HFFc6 (cell line): Measurements from ENCODE around the gene ANTXR1. TPM values are rescaled to one million over a fixed set of nuclear protein-coding genes. Genes with fewer than 3 reads are reported as not detected.

ENCODE experiments used
- DNase-seq: peaks from one replicate; pipeline ENCODE4 v3.0.0-alpha.2; 2018
- H3K27ac Mint-ChIP-seq: 2 replicates; pipeline ENCODE4 v1.8.0; 2020; ENCODE audit warnings: mild to moderate bottlenecking, mixed read lengths
- H3K27me3 Mint-ChIP-seq: 2 replicates; pipeline ENCODE4 v1.8.0; 2021; ENCODE audit warnings: mild to moderate bottlenecking, moderate library complexity, mixed read lengths; ENCODE audit not compliant: insufficient read depth
- H3K36me3 Mint-ChIP-seq: 2 replicates; pipeline ENCODE4 v1.8.0; 2021; ENCODE audit warnings: low read depth, mixed read lengths
- H3K4me1 Mint-ChIP-seq: 2 replicates; pipeline ENCODE4 v1.8.0; 2020; ENCODE audit warnings: low read depth, mixed read lengths
- H3K4me3 Mint-ChIP-seq: 2 replicates; pipeline ENCODE4 v1.8.0; 2020; ENCODE audit warnings: mild to moderate bottlenecking, moderate library complexity, mixed read lengths
- H3K9me3 Mint-ChIP-seq: 2 replicates; pipeline ENCODE4 v1.8.0; 2020; ENCODE audit warnings: mild to moderate bottlenecking, mixed read lengths
- total RNA-seq, 6 experiments: library from RNA; stranded (reverse); fragmentation: NEBNext Ultra II Directional; extraction: Animal tissue kit (Norgen Biotek cat#: 25700); gene quantifications; 2 replicates in 1 of 6; 3 replicates in 5 of 6; pipeline ENCODE4 v1.2.3, GENCODE V29; 2021
- TF ChIP-seq, protein P1 (sequence below): fragments of 200-600 bp; sonication (generic); IDR thresholded peaks from 2 replicates; pipeline ENCODE4 v1.5.0; 2021; ENCODE audit warnings: antibody characterized with exemption, mild to moderate bottlenecking

The ANTXR1 gene
- total RNA-seq, 6 experiments from 2014 or later = 98.0 to 137 (median 124) TPM

DNA sequence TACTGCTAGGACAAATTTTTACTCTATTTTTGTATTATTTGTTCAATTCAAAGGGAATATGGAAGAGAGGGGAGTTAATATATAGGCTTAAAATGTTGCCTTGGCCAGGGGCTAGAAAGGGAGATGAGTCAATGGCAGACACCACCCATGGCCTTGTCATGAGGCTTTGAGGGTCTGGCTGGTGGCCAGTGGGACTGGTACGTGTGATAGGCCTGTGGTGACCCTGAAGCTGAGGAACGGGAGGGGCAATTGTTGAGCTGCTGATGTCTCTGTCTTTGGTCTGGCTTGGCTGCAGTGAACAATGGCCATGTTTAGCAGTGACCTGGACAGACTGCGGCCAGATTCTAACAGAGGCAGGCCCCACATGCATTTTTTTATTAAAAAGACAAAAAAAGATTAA, 20.0 kb upstream of the ANTXR1 start:
- no peak for DNase-seq
- H3K4me3 Mint-ChIP-seq = no peak overlapping the region
- no peaks in the 10 kb centered on the region for H3K36me3 Mint-ChIP-seq
- peaks cover 3% of the 10 kb centered on the region; the same call in 1 of the 2 replicates for H3K27me3 Mint-ChIP-seq
- H3K4me1 Mint-ChIP-seq = peaks cover 25% of the 10 kb centered on the region
- TF ChIP-seq, protein P1, sequence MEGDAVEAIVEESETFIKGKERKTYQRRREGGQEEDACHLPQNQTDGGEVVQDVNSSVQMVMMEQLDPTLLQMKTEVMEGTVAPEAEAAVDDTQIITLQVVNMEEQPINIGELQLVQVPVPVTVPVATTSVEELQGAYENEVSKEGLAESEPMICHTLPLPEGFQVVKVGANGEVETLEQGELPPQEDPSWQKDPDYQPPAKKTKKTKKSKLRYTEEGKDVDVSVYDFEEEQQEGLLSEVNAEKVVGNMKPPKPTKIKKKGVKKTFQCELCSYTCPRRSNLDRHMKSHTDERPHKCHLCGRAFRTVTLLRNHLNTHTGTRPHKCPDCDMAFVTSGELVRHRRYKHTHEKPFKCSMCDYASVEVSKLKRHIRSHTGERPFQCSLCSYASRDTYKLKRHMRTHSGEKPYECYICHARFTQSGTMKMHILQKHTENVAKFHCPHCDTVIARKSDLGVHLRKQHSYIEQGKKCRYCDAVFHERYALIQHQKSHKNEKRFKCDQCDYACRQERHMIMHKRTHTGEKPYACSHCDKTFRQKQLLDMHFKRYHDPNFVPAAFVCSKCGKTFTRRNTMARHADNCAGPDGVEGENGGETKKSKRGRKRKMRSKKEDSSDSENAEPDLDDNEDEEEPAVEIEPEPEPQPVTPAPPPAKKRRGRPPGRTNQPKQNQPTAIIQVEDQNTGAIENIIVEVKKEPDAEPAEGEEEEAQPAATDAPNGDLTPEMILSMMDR = no peak
- no peaks in the 10 kb centered on the region for H3K9me3 Mint-ChIP-seq
- no peak overlapping the region for H3K27ac Mint-ChIP-seq

DNA sequence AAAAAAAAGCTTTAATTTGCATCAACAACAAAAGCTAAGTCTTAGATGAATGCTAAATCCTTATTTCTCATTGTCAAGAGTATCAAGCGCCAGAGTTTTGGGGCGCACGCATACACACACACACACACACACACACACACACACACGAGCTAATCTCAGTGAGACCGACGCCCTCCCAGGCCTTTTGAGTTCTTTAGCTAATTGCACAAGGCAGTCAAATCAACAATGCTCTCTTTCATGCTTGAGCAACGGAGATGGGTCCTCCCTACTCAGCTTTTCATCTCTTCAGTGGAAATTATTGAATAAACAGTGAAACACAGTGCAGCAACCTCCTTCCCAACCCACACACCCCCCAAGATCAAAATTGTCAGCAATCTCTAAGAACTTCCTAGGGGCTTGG, 19.3 kb upstream of the ANTXR1 start:
- no peak for DNase-seq
- peaks cover 6% of the 10 kb centered on the region; the same call in 1 of the 2 replicates for H3K27me3 Mint-ChIP-seq
- TF ChIP-seq, protein P1 = no peak
- H3K36me3 Mint-ChIP-seq = no peaks in the 10 kb centered on the region
- no peak overlapping the region for H3K27ac Mint-ChIP-seq
- H3K9me3 Mint-ChIP-seq = no peaks in the 10 kb centered on the region
- no peak overlapping the region for H3K4me3 Mint-ChIP-seq
- H3K4me1 Mint-ChIP-seq = peaks cover 25% of the 10 kb centered on the region

DNA sequence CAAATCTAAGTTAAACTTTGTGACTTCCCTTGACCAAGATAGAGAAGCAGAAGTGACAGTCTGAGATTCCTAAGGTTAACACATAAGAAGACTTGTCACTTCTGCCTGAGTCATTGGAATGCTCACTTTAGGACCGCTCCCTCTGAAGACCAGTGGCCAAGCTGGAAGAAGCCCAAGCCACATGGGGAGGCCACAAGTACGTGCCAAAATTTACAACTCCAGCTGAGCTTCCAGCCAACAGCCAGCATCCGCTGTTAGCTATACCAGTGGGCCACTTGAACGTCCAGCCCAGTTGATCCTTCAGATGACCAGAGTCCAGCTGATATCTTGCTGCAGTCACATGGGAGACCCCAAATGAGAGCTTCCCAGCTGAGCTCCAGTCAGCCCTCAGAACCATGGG, 18.1 kb upstream of the ANTXR1 start:
- peaks cover 9% of the 10 kb centered on the region for H3K27me3 Mint-ChIP-seq

DNA sequence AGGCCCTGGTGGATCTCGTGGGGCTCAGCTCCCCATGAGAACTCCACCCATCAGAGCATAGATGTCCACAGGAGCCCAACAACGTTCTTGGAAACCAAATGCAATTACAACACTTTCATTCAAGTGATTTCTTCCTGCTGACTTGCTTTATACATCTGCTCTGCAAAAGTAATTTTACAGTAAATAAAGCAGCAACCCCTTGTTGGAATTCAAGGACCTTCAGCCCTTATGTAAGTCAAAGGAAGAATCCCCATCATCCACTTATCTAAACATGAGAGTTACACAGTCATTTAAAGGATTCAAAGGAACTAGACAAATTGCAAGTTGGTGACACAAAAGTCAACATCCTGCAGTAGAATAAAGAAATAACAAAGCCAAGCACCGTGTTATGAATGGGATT, 17.1 kb upstream of the ANTXR1 start:
- H3K27me3 Mint-ChIP-seq = peaks cover 9% of the 10 kb centered on the region
- TF ChIP-seq, protein P1 = no peak

More for the DNA sequence above, 18.1 kb upstream of the ANTXR1 start:
- Mint-ChIP-seq H3K9me3 (no peaks in the 10 kb centered on the region), H3K27ac (no peak overlapping the region), H3K36me3 (no peaks in the 10 kb centered on the region), H3K4me3 (no peak overlapping the region), H3K4me1 (peaks cover 25% of the 10 kb centered on the region)
- peak; percentile 45 for DNase-seq
- TF ChIP-seq, protein P1 = no peak

DNA sequence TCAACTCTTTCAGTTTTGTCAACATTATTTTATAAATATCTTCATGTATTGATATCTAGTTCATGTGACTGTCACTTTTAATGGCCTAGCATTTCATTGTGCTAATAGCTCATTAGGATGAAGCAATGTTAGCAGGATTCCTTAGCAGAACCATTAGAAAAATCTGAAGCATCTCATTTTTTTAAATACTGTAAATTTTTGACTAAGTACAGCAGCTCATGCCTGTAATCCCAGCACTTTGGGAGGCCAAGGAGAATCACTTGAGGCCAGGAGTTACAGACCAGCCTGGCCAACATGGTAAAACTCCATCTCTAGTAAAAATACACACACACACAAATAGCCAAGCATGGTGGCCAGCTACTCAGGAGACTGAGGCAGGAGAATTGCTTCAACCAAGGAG, 15.6 kb upstream of the ANTXR1 start:
- no peak for DNase-seq
- H3K27me3 Mint-ChIP-seq = peaks cover 10% of the 10 kb centered on the region
- H3K36me3 Mint-ChIP-seq = peaks cover 12% of the 10 kb centered on the region
- TF ChIP-seq, protein P1 = no peak
- no peak overlapping the region for H3K27ac Mint-ChIP-seq
- peaks cover 25% of the 10 kb centered on the region for H3K4me1 Mint-ChIP-seq
- no peak overlapping the region for H3K4me3 Mint-ChIP-seq
- H3K9me3 Mint-ChIP-seq = peaks cover 24% of the 10 kb centered on the region

More for the DNA sequence above, 17.1 kb upstream of the ANTXR1 start:
- Mint-ChIP-seq H3K4me1 (peaks cover 25% of the 10 kb centered on the region), H3K36me3 (no peaks in the 10 kb centered on the region), H3K27ac (no peak overlapping the region; the same call in 1 of the 2 replicates), H3K4me3 (no peak overlapping the region), H3K9me3 (peaks cover 9% of the 10 kb centered on the region; the same call in 1 of the 2 replicates)
- no peak for DNase-seq

DNA sequence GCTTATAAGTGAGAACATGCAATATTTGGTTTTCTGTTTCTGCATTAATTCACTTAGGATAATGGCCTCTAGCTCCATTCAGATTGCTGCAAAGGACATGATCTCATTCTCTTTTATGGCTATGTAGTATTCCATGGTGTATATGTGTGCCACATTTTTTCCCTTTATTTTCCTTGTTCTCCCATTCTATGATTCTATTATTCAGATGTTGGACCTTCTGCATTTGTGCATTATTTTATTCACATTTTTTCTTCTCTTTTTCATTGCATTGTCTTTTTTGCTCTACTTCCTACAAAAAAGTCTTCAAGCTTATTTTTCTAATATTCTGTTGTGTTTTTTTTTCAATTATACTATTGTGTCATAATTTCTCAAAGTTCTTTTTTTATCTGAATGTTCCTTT, 11.1 kb upstream of the ANTXR1 start:
- TF ChIP-seq, protein P1 = no peak
- no peak overlapping the region for H3K27ac Mint-ChIP-seq
- peaks cover 35% of the 10 kb centered on the region for H3K9me3 Mint-ChIP-seq
- DNase-seq = no peak
- peaks cover 15% of the 10 kb centered on the region for H3K27me3 Mint-ChIP-seq
- peaks cover 20% of the 10 kb centered on the region for H3K36me3 Mint-ChIP-seq
- no peak overlapping the region for H3K4me3 Mint-ChIP-seq
- H3K4me1 Mint-ChIP-seq = peaks cover 1% of the 10 kb centered on the region; the same call in 1 of the 2 replicates
